Neural cell (in vitro differentiated cells): ENCODE results near the gene LMOD1.

Source experiments
- CTCF ChIP-seq: fragments of 450-650 bp; IDR thresholded peaks from 2 replicates; pipeline ENCODE4 v1.5.1; 2014; ENCODE audit warnings: antibody characterized with exemption, mild to moderate bottlenecking, moderate library complexity; ENCODE audit not compliant: poor library complexity, severe bottlenecking
- EP300 ChIP-seq: fragments of 450-650 bp; conservative IDR thresholded peaks from 2 replicates; pipeline ENCODE4 v1.6.1; 2014; ENCODE audit warnings: antibody characterized with exemption, mild to moderate bottlenecking, moderate library complexity; ENCODE audit not compliant: poor library complexity, severe bottlenecking
- MXI1 ChIP-seq: fragments of 450-650 bp; conservative IDR thresholded peaks from 2 replicates; pipeline ENCODE4 v1.6.1; 2014; ENCODE audit warnings: antibody characterized with exemption, mild to moderate bottlenecking; ENCODE audit not compliant: poor library complexity, severe bottlenecking
- POLR2AphosphoS5 ChIP-seq: IDR thresholded peaks from 2 replicates; pipeline ENCODE4 v1.6.1; 2012
- RAD21 ChIP-seq: fragments of 450-650 bp; conservative IDR thresholded peaks from 2 replicates; pipeline ENCODE4 v1.6.1; 2014; ENCODE audit warnings: antibody characterized with exemption, mild to moderate bottlenecking, moderate library complexity
- SMC3 ChIP-seq: fragments of 450-650 bp; conservative IDR thresholded peaks from 2 replicates; pipeline ENCODE4 v1.6.1; 2014; ENCODE audit warnings: antibody characterized with exemption, mild to moderate bottlenecking, moderate library complexity; ENCODE audit not compliant: poor library complexity
- TAF1 ChIP-seq: IDR thresholded peaks from 2 replicates; pipeline ENCODE4 v1.6.1; 2012; ENCODE audit warnings: low read depth

GRCh38 chr1:201954263-201955008 is 8.1 kb upstream of the LMOD1 start:
- TF ChIP-seq CTCF (no peak), EP300 (no peak), TAF1 (no peak), POLR2AphosphoS5 (no peak), MXI1 (no peak), SMC3 (no peak), RAD21 (no peak)
